ENCODE results near the gene ITK. TPM values are rescaled to one million over a fixed set of nuclear protein-coding genes. Genes with fewer than 3 reads are reported as not detected.

ITK gene
- total RNA-seq, 1 donor from 2014 or later, result not detected

DNA sequence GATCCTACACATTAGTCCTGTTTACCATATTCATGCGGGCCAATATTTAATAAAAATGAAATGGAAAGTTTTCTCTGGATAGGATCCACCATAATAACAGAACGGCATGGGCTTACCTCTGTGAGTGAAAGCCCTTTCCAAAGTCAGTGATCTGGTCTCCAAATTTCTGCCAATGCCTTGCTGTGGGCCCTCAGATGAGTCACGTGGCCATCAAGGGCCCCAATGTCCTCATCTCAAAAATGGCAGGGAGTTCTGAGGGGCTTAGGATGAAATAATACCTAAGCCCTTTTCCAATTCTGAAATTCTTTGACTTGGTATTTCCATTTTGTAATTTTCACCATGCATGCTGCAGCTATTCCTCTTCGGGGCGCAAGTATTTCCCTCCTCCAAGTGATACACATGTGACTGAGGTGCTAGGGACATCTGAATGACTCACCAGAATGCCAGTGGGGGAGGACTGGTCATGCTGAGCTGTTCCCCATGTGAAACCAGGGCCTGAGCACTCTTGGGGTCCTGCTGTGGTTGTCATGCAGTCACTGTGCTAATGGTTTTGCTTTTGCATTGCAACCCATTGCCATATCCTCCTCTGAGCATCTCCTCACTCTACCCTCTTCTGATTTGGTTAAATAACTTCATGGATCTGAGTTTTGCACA, 35.0 kb downstream of the ITK start:
- no peak for DNase-seq (ENCODE audit: low spot score)
- no peak overlapping the region for H2AFZ ChIP-seq (replicated peaks)
- Mint-ChIP-seq H3K27me3 (ENCODE audit: insufficient read depth, low read depth) (peaks cover 3% of the 10 kb centered on the region), H3K36me3 (no peaks in the 10 kb centered on the region), H3K4me1 (peaks cover 8% of the 10 kb centered on the region), H3K4me3 (no peak overlapping the region), H3K27ac (no peak overlapping the region), H3K9me3 (no peaks in the 10 kb centered on the region)
- no peak overlapping the region for H3K4me2 ChIP-seq
- H3K27ac ChIP-seq, result no peak overlapping the region
- no peaks in the 10 kb centered on the region for H3K36me3 ChIP-seq
- no peaks in the 10 kb centered on the region for H3F3A ChIP-seq (ENCODE audit: low read depth)
- H3K9ac ChIP-seq, result no peak overlapping the region
- H4K20me1 ChIP-seq (ENCODE audit: low read depth), result no peaks in the 10 kb centered on the region
- no peak overlapping the region for H3K4me3 ChIP-seq
- no peaks in the 10 kb centered on the region for H3K4me1 ChIP-seq
- H3K9me3 ChIP-seq (ENCODE audit: low read depth), result no peaks in the 10 kb centered on the region
- H3K79me2 ChIP-seq (ENCODE audit: low read depth), result no peaks in the 10 kb centered on the region
- no peaks in the 10 kb centered on the region for H3K27me3 ChIP-seq
- TF ChIP-seq EZH2 (IDR thresholded peaks at IDR 0.05) (no peak), EZH2phosphoT487 (IDR thresholded peaks at IDR 0.05) (no peak)
- TF ChIP-seq, protein P1, sequence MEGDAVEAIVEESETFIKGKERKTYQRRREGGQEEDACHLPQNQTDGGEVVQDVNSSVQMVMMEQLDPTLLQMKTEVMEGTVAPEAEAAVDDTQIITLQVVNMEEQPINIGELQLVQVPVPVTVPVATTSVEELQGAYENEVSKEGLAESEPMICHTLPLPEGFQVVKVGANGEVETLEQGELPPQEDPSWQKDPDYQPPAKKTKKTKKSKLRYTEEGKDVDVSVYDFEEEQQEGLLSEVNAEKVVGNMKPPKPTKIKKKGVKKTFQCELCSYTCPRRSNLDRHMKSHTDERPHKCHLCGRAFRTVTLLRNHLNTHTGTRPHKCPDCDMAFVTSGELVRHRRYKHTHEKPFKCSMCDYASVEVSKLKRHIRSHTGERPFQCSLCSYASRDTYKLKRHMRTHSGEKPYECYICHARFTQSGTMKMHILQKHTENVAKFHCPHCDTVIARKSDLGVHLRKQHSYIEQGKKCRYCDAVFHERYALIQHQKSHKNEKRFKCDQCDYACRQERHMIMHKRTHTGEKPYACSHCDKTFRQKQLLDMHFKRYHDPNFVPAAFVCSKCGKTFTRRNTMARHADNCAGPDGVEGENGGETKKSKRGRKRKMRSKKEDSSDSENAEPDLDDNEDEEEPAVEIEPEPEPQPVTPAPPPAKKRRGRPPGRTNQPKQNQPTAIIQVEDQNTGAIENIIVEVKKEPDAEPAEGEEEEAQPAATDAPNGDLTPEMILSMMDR (IDR thresholded peaks at IDR 0.05), result no peak

DNA sequence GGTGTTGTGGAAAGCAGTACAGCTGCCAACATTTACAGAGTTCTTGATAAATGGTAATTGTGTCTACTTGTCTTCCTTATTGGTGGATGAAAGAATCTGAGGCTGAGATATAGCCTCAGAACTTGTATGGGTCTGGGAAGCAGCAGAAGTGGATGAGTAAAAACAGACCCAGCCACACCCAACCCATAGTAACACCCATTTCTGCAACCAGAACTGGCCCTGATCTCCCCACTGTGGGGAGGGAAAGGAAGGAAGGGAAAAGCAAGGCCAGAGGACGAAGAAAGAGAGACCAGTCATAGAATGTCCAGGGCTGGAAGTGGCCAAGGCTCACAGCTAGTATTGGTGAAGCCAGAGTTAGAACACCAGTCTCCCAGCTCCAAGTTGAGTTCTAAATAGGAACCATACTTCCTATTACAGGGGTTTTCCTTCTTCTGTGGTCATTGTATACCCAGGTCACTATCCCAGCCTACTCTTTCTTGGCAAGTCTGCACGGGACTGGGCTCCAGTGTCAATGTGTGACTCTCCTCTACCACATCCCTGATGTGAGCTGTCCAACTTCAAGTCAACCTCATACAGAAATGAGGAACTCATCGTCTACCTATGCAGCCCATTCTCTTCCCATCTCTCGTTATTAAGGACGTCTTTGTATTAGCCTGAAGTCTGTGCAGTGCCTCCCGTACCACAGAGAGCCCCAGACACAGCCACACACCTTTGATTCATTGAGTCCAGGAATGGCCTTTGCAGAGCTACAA, 35.9 kb downstream of the ITK start:
- Histone ChIP-seq H3F3A (ENCODE audit: low read depth) (no peaks in the 10 kb centered on the region), H3K27ac (no peak overlapping the region), H3K36me3 (no peaks in the 10 kb centered on the region), H3K4me2 (no peak overlapping the region), H3K4me3 (no peak overlapping the region), H3K4me1 (no peaks in the 10 kb centered on the region), H4K20me1 (ENCODE audit: low read depth) (no peaks in the 10 kb centered on the region), H3K79me2 (ENCODE audit: low read depth) (no peaks in the 10 kb centered on the region), H3K9ac (no peak overlapping the region), H2AFZ (replicated peaks) (no peak overlapping the region), H3K9me3 (ENCODE audit: low read depth) (no peaks in the 10 kb centered on the region), H3K27me3 (no peaks in the 10 kb centered on the region)
- Mint-ChIP-seq H3K9me3 (no peaks in the 10 kb centered on the region), H3K36me3 (no peaks in the 10 kb centered on the region), H3K4me1 (peaks cover 8% of the 10 kb centered on the region), H3K27me3 (ENCODE audit: insufficient read depth, low read depth) (peaks cover 3% of the 10 kb centered on the region), H3K27ac (no peak overlapping the region), H3K4me3 (no peak overlapping the region)
- TF ChIP-seq EZH2phosphoT487 (IDR thresholded peaks at IDR 0.05) (no peak), EZH2 (IDR thresholded peaks at IDR 0.05) (no peak)
- TF ChIP-seq, protein P1 (IDR thresholded peaks at IDR 0.05), result no peak
- no peak for DNase-seq (ENCODE audit: low spot score)

DNA sequence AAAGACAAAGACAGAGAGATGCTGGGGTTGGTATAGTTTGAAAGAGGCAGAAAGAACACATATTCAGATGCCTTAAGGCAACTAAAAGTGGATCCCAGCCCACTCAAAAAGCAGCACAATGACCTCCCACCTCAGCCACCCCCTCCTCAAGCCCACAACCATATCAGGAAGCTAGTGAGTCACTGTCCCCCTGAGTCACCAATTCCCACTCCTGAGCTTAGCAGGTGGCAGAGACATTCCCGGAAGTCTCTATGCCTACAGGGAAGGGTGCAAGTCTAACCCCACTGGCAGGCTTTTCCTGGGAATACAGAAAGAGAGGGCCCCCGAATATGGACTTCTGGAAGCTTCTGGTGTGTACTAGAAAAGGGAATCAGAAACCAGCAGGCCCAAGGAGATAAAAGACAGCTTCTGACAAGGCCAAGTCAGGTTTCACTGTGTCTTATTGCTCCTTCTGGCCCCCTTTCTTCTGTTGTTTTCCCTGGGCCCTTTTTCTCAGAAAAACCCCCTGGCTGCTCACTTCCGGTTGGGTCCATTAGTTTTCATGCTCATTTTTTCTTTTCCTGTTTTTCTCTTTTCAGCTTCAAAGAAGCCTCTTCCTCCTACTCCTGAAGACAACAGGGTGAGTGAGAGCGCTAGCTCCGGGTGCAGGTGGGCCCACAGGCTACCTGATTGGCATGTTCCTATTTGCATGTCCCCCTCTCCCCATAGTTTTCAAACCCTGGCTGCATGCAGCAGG, 36.8 kb downstream of the ITK start:
- no peak overlapping the region for H3K27ac Mint-ChIP-seq
- no peaks in the 10 kb centered on the region for H3K9me3 Mint-ChIP-seq
- no peaks in the 10 kb centered on the region for H4K20me1 ChIP-seq (ENCODE audit: low read depth)
- DNase-seq (ENCODE audit: low spot score), result no peak
- no peaks in the 10 kb centered on the region for H3F3A ChIP-seq (ENCODE audit: low read depth)
- no peaks in the 10 kb centered on the region for H3K4me1 ChIP-seq
- H3K4me1 Mint-ChIP-seq, result peaks cover 8% of the 10 kb centered on the region
- no peaks in the 10 kb centered on the region for H3K36me3 Mint-ChIP-seq
- no peaks in the 10 kb centered on the region for H3K79me2 ChIP-seq (ENCODE audit: low read depth)
- peaks cover 3% of the 10 kb centered on the region for H3K27me3 Mint-ChIP-seq (ENCODE audit: insufficient read depth, low read depth)
- no peak overlapping the region for H3K4me2 ChIP-seq
- no peak overlapping the region for H3K27ac ChIP-seq
- H3K36me3 ChIP-seq, result no peaks in the 10 kb centered on the region
- H3K9ac ChIP-seq, result no peak overlapping the region
- H3K9me3 ChIP-seq (ENCODE audit: low read depth), result no peaks in the 10 kb centered on the region
- no peaks in the 10 kb centered on the region for H3K27me3 ChIP-seq
- no peak overlapping the region for H3K4me3 Mint-ChIP-seq
- no peak overlapping the region for H2AFZ ChIP-seq (replicated peaks)
- TF ChIP-seq EZH2 (IDR thresholded peaks at IDR 0.05), result no peak
- TF ChIP-seq, protein P1 (IDR thresholded peaks at IDR 0.05), result no peak
- no peak for TF ChIP-seq EZH2phosphoT487 (IDR thresholded peaks at IDR 0.05)
- H3K4me3 ChIP-seq, result no peak overlapping the region
